ENCODE measurements around the gene METTL4. TPM values are rescaled to one million over a fixed set of nuclear protein-coding genes. Genes with fewer than 3 reads are reported as not detected.

METTL4 gene
- total and polyA plus RNA-seq, 2 of the 8 experiments (the other 6 are each of a cell fraction or from before 2014, with no cell fraction given): 8.5 to 11.5 TPM

DNA sequence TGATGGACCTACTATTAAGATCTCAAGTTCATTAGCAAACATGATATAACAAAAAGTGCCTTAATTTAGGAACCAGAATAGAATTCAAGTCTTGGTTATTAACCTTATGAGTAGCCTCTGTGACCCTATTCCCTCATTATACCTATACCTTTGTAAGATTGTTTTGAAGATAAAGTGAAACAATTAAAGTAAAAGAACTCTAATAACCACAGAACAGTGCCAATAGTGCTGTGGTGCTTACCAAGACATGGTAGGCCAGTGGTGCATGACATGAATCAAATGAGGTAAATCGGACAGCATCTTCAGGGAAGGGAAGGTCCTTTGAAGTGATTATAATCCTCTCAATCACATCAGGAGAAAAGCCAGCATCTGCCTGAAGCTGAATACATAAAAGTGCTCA, 36.4 kb downstream of the METTL4 start:
- Histone ChIP-seq H3K18ac (ENCODE audit: extremely low read depth, low read length) (no peak overlapping the region), H4K20me1 (replicated peaks in 1 of 2; ENCODE audit: control insufficient read depth in 1 of 2, insufficient read depth in 2 of 2, low read length in 2 of 2) (no peaks in the 10 kb centered on the region), H3K4ac (replicated peaks; ENCODE audit: insufficient read length, low read depth, low read length) (no peak overlapping the region), H3K9me3 (ENCODE audit: insufficient read depth in 2 of 2, low read depth in 1 of 2, low read length in 1 of 2) (0 out of 4 replicates have a peak, but pooled peaks cover 2% of the 10 kb centered on the region in 2 experiments), H3K23me2 (ENCODE audit: low read depth, low read length) (no peaks in the 10 kb centered on the region), H4K8ac (ENCODE audit: extremely low read depth, insufficient read depth, low read length) (no peak overlapping the region), H3K79me1 (ENCODE audit: low read depth, low read length) (no peaks in the 10 kb centered on the region), H2BK5ac (ENCODE audit: low read depth, low read length) (no peak overlapping the region), H4K91ac (replicated peaks; ENCODE audit: insufficient read length, low read length) (no peak overlapping the region), H2AFZ (ENCODE audit: low read length) (no peak overlapping the region), H2BK15ac (ENCODE audit: low read length) (no peak overlapping the region), H2BK20ac (ENCODE audit: low read length) (no peak overlapping the region), H3K14ac (ENCODE audit: insufficient read length) (no peak overlapping the region), H3K4me3 (ENCODE audit: extremely low read depth in 1 of 4, insufficient read depth in 2 of 4, low read depth in 3 of 4, low read length in 4 of 4) (no peak overlapping the region), H3K9ac (replicated peaks in 1 of 4; ENCODE audit: extremely low read depth in 1 of 4, low read depth in 3 of 4, low read length in 3 of 4) (no peak overlapping the region), H3K23ac (ENCODE audit: insufficient read length) (no peak overlapping the region), H4K5ac (ENCODE audit: insufficient read length, low read depth, low read length) (no peak overlapping the region), H3K27me3 (replicated peaks in 1 of 4; ENCODE audit: control insufficient read depth in 3 of 4, extremely low read depth in 1 of 4, insufficient read depth in 3 of 4, low read length in 3 of 4) (no peaks in the 10 kb centered on the region), H2AK5ac (ENCODE audit: low read depth, low read length) (no peak overlapping the region), H3K27ac (ENCODE audit: low read depth, low read length) (no peak overlapping the region), H3K79me2 (ENCODE audit: control insufficient read depth in 1 of 2, insufficient read depth in 2 of 2, low read length in 2 of 2) (no peaks in the 10 kb centered on the region), H3K36me3 (ENCODE audit: control insufficient read depth in 2 of 4, insufficient read depth in 4 of 4, low read length in 3 of 4) (peaks cover 0 to 3% (median 0%) of the 10 kb centered on the region in 4 experiments; a peak in 2 of 8 replicates), H3K56ac (replicated peaks; ENCODE audit: insufficient read length, low read depth, low read length) (no peak overlapping the region), H3K4me2 (ENCODE audit: insufficient read depth in 1 of 2, low read depth in 2 of 2, low read length in 2 of 2) (no peak overlapping the region), H2BK120ac (replicated peaks; ENCODE audit: low read depth, low read length) (no peak overlapping the region), H2BK12ac (ENCODE audit: low read depth, low read length) (no peak overlapping the region), H3K4me1 (replicated peaks in 1 of 4; ENCODE audit: control insufficient read depth in 3 of 4, insufficient read depth in 4 of 4, low read length in 3 of 4) (no peaks in the 10 kb centered on the region)
- no peak for DNase-seq (ENCODE audit: low read depth in 1 of 2, low spot score in 2 of 2)
- POLR2A ChIA-PET (ENCODE audit: partially characterized antibody): no interaction called here
- no peak for FAIRE-seq
- TF ChIP-seq BCL11A (IDR thresholded peaks at IDR 0.05; ENCODE audit: low read depth in 2 of 2, low read length in 2 of 2) (no peak), SP4 (IDR thresholded peaks at IDR 0.05; ENCODE audit: low read length) (no peak), TCF12 (IDR thresholded peaks at IDR 0.05; ENCODE audit: low read depth, low read length) (no peak), TEAD4 (IDR thresholded peaks at IDR 0.05; ENCODE audit: low read depth, low read length) (no peak), RBBP5 (IDR thresholded peaks at IDR 0.05; ENCODE audit: borderline replicate concordance, low read depth, low read length) (no peak), SRF (IDR thresholded peaks at IDR 0.05; ENCODE audit: low read depth, low read length) (no peak), GTF2F1 (IDR thresholded peaks at IDR 0.05; ENCODE audit: borderline replicate concordance, low read depth, low read length) (no peak), KDM5A (IDR thresholded peaks at IDR 0.05; ENCODE audit: low read length) (no peak), BACH1 (IDR thresholded peaks at IDR 0.05; ENCODE audit: low read length) (no peak), SIN3A (conservative IDR thresholded peaks at IDR 0.05 in 1 of 2, IDR thresholded peaks at IDR 0.05 in 1 of 2; ENCODE audit: low read depth in 1 of 2, low read length in 2 of 2) (no peak), ZNF274 (IDR thresholded peaks at IDR 0.05; ENCODE audit: borderline replicate concordance, extremely low read depth, low read length) (no peak), NANOG (IDR thresholded peaks at IDR 0.05; ENCODE audit: insufficient read depth, low read depth, low read length, poor library complexity, severe bottlenecking) (no peak), SP1 (IDR thresholded peaks at IDR 0.05; ENCODE audit: low read depth, low read length) (no peak), GABPA (IDR thresholded peaks at IDR 0.05; ENCODE audit: borderline replicate concordance, insufficient read depth, low read length) (no peak), CREB1 (IDR thresholded peaks at IDR 0.05) (no peak), SIRT6 (IDR thresholded peaks at IDR 0.05; ENCODE audit: low read length) (no peak)
- CTCF ChIA-PET (ENCODE audit: partially characterized antibody): interaction anchor here (0.6 to 1.8 kb wide), 4 partner anchors 11 to 547 kb away, joined by 4 read pairs; no protein-coding TSS in a partner anchor
- WGBS, 2 experiments (ENCODE audit: extremely low coverage in 1 of 2, insufficient coverage in 1 of 2, insufficient read length in 1 of 2, insufficient replicate concordance in 2 of 2, low coverage in 1 of 2, low lambda C conversion rate in 2 of 2, missing lambda C conversion rate in 1 of 2): 87% methylated on average over 1 of the region's 1 CpG; no CpG with 5 or more reads in 1 of the 2 experiments

All from H1 (cell line).